Measurements from ENCODE around the gene ITK. TPM values are rescaled to one million over a fixed set of nuclear protein-coding genes. Genes with fewer than 3 reads are reported as not detected.

ITK gene
- total RNA-seq, 1 donor = not detected

DNA sequence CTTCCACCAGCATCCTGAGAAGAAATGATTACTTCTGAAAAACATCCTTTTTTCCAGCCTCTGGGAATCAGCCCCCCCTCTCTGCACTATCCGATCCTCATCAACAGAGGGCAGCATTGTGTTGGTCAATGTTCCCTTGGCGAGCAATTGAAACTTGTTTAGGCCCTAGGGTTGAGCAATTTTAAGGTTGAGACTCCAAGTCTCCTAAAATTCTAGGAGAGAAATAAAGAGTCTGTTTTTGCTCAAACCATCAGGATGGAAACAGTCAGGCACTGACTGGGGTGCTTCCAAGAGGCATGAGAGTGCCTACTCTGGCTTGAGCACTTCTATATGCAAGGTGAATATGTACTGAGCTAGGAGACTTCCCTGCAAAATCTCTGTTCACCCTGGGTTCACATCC is 72.9 kb downstream of the ITK start:
- no peaks in the 10 kb centered on the region for H3K9me3 ChIP-seq (ENCODE audit: low read depth, low read length)
- H3K27me3 ChIP-seq (ENCODE audit: insufficient read depth, low read length) = peaks cover 11% of the 10 kb centered on the region

DNA sequence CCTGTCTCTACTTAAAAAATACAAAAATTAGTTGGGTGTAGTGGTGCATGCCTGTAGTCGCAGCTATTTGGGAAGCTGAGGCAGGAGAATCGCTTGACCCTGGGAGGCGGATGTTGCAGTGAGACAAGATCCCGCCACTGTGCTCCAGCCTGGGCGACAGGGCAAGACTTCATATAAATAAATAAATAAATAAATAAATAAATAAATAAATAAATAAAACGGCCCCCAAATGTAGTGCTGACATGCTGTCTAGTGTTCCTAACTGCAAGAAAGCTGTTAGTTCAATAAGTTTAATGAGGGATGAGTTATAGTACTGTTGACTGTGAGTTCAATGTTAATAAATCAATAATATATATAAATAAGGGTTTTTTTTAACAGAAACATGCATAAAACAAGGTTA is 77.8 kb downstream of the ITK start:
- no peak overlapping the region for H3K27ac ChIP-seq (ENCODE audit: low read depth, low read length)
- H3K4me1 ChIP-seq (ENCODE audit: insufficient read depth, low read length) = no peaks in the 10 kb centered on the region
- peaks cover 33% of the 10 kb centered on the region for H3K27me3 ChIP-seq (ENCODE audit: insufficient read depth, low read length)
- no peak overlapping the region for H3K4me3 ChIP-seq (ENCODE audit: insufficient read depth, low read length)
- no peak for DNase-seq (ENCODE audit: insufficient read length, low spot score, missing footprints)
- H3K79me2 ChIP-seq (ENCODE audit: insufficient read depth, low read length) = no peaks in the 10 kb centered on the region
- TF ChIP-seq, protein P1, sequence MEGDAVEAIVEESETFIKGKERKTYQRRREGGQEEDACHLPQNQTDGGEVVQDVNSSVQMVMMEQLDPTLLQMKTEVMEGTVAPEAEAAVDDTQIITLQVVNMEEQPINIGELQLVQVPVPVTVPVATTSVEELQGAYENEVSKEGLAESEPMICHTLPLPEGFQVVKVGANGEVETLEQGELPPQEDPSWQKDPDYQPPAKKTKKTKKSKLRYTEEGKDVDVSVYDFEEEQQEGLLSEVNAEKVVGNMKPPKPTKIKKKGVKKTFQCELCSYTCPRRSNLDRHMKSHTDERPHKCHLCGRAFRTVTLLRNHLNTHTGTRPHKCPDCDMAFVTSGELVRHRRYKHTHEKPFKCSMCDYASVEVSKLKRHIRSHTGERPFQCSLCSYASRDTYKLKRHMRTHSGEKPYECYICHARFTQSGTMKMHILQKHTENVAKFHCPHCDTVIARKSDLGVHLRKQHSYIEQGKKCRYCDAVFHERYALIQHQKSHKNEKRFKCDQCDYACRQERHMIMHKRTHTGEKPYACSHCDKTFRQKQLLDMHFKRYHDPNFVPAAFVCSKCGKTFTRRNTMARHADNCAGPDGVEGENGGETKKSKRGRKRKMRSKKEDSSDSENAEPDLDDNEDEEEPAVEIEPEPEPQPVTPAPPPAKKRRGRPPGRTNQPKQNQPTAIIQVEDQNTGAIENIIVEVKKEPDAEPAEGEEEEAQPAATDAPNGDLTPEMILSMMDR (IDR thresholded peaks at IDR 0.05; ENCODE audit: extremely low read depth, low read depth, low read length) = no peak
- no peak overlapping the region for H3K4me2 ChIP-seq (ENCODE audit: insufficient read depth, low read length)
- no peaks in the 10 kb centered on the region for H3K36me3 ChIP-seq (ENCODE audit: insufficient read depth, low read length)
- H4K20me1 ChIP-seq (ENCODE audit: insufficient read depth, low read length) = no peaks in the 10 kb centered on the region
- no peak overlapping the region for H2AFZ ChIP-seq (ENCODE audit: low read length)
- no peaks in the 10 kb centered on the region for H3K9me3 ChIP-seq (ENCODE audit: low read depth, low read length)

More for the DNA sequence above, 72.9 kb downstream of the ITK start:
- no peak overlapping the region for H3K4me2 ChIP-seq (ENCODE audit: insufficient read depth, low read length)
- H3K4me1 ChIP-seq (ENCODE audit: insufficient read depth, low read length) = peaks cover 3% of the 10 kb centered on the region
- peak overlapping the region; percentile 38 for H3K27ac ChIP-seq (ENCODE audit: low read depth, low read length)
- no peak overlapping the region for H3K4me3 ChIP-seq (ENCODE audit: insufficient read depth, low read length)
- peak overlapping the region; percentile 56 for H2AFZ ChIP-seq (ENCODE audit: low read length)
- peak; percentile 77 for DNase-seq (ENCODE audit: insufficient read length, low spot score, missing footprints)
- H3K36me3 ChIP-seq (ENCODE audit: insufficient read depth, low read length) = no peaks in the 10 kb centered on the region
- no peaks in the 10 kb centered on the region for H4K20me1 ChIP-seq (ENCODE audit: insufficient read depth, low read length)
- no peaks in the 10 kb centered on the region for H3K79me2 ChIP-seq (ENCODE audit: insufficient read depth, low read length)
- TF ChIP-seq, protein P1 (IDR thresholded peaks at IDR 0.05; ENCODE audit: extremely low read depth, low read depth, low read length) = peak; percentile 97

DNA sequence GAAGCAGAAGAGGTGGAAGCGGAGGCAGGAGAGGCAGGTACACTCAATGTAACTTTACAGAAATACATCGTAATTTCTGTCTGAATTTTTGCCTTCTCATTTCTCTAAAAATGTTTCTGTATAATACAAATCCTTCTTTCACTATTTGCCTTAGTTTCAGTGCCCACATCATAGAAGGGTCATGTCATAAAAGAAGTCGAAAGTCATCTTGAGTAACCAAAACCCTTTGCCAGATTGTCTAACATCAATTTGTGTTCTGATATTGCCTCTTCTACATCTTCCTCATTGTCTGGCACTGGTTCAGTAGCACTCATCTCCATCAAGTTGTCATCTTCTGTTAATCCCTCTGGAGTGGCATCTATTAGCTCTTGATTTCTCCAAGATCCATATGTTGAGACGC is 79.1 kb downstream of the ITK start:
- Histone ChIP-seq H3K36me3 (ENCODE audit: insufficient read depth, low read length) (no peaks in the 10 kb centered on the region), H3K4me2 (ENCODE audit: insufficient read depth, low read length) (no peak overlapping the region), H3K9me3 (ENCODE audit: low read depth, low read length) (no peaks in the 10 kb centered on the region), H3K4me1 (ENCODE audit: insufficient read depth, low read length) (no peaks in the 10 kb centered on the region), H3K27ac (ENCODE audit: low read depth, low read length) (no peak overlapping the region), H3K27me3 (ENCODE audit: insufficient read depth, low read length) (peaks cover 39% of the 10 kb centered on the region), H4K20me1 (ENCODE audit: insufficient read depth, low read length) (no peaks in the 10 kb centered on the region), H2AFZ (ENCODE audit: low read length) (no peak overlapping the region), H3K79me2 (ENCODE audit: insufficient read depth, low read length) (no peaks in the 10 kb centered on the region), H3K4me3 (ENCODE audit: insufficient read depth, low read length) (no peak overlapping the region)
- TF ChIP-seq, protein P1 (IDR thresholded peaks at IDR 0.05; ENCODE audit: extremely low read depth, low read depth, low read length) = no peak
- no peak for DNase-seq (ENCODE audit: insufficient read length, low spot score, missing footprints)

DNA sequence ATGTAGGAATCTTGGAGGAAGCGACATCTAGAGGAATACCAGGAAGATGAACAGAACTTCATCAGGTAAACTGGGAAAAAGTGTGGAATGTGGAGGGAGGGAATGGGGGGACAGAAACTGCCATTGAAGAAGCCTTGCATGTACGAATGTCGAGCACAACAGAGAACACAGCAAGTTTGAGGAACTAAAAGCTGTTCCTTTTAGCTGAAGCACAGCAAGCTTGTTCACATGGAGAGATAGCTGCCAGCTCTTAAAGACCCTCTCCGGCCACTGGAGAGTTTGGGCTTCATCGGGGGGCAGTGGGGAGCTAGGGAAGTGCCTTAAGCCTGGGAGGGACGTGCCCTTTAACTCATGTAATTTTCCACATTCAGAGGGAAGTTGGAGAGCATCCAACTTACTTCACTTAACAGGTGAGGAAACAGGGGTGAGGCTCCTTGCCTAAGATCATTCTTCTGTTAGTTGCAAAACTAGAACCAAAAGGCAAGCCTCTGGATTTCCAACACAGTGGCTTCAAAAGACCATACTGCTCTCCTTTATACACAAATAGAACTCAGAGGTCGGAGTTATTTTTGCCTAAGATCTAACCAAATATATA is 83.0 kb downstream of the ITK start:
- DNase-seq (ENCODE audit: insufficient read length, low spot score, missing footprints) = no peak
- Histone ChIP-seq H3K4me2 (ENCODE audit: insufficient read depth, low read length) (no peak overlapping the region), H3K4me1 (ENCODE audit: insufficient read depth, low read length) (no peaks in the 10 kb centered on the region), H4K20me1 (ENCODE audit: insufficient read depth, low read length) (no peaks in the 10 kb centered on the region), H3K9me3 (ENCODE audit: low read depth, low read length) (no peaks in the 10 kb centered on the region), H3K27me3 (ENCODE audit: insufficient read depth, low read length) (peaks cover 34% of the 10 kb centered on the region), H3K79me2 (ENCODE audit: insufficient read depth, low read length) (no peaks in the 10 kb centered on the region), H3K36me3 (ENCODE audit: insufficient read depth, low read length) (no peaks in the 10 kb centered on the region), H2AFZ (ENCODE audit: low read length) (no peak overlapping the region), H3K27ac (ENCODE audit: low read depth, low read length) (no peak overlapping the region), H3K4me3 (ENCODE audit: insufficient read depth, low read length) (no peak overlapping the region)
- TF ChIP-seq, protein P1 (IDR thresholded peaks at IDR 0.05; ENCODE audit: extremely low read depth, low read depth, low read length) = no peak

Measured in osteoblast (primary cell).